Renal cortical epithelial cell (primary cell): ENCODE results near the gene PTGES3L. TPM values are rescaled to one million over a fixed set of nuclear protein-coding genes. Genes with fewer than 3 reads are reported as not detected.
"Not testable (repeated sequence)": the region's sequence is repeated elsewhere in the genome, so short reads cannot be mapped to it uniquely, and the experiment has no call there.

Experiments used
- DNase-seq: peaks from one replicate; pipeline ENCODE4 v3.0.0-alpha.2; 2011; ENCODE audit warnings: low read depth
- total RNA-seq: library from RNA; depleted of rRNA; stranded (reverse); fragments of >200 nt; gene quantifications from 2 replicates; pipeline ENCODE4 v1.2.3, GENCODE V29; 2014

The PTGES3L gene
- total RNA-seq, 1 donor from 2014 or later: 0.20 TPM

DNA sequence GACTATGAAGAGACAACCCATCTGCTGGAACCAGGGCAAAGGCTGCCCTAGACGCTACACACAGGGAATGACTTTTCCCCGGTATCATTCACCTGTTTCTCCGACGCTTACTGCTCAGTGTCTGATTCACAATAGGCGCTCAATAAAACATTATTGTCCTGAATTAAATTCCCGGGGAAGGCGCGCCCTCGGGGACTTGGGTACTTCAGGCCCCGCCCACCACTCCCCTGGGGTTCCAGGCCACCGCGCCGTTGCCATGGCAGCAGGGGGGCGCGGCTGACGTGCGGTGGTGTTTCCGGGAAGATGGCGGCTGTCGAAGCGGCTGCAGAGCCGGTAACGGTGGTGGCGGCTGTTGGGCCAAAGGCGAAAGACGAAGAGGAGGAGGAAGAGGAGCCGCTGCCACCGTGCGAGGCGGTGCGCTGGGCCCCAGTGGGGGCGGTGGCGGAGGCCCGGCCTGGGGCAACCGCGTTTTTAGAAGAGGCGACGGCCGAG, 440 bp upstream of the PTGES3L start, which contains the start of gene RUNDC1:
TSS of gene RUNDC1 (plus strand) at position 292 of the 492 bp plus-strand sequence. CDS start at position 304, 12 bp downstream.
- peak; percentile 70 for DNase-seq

DNA sequence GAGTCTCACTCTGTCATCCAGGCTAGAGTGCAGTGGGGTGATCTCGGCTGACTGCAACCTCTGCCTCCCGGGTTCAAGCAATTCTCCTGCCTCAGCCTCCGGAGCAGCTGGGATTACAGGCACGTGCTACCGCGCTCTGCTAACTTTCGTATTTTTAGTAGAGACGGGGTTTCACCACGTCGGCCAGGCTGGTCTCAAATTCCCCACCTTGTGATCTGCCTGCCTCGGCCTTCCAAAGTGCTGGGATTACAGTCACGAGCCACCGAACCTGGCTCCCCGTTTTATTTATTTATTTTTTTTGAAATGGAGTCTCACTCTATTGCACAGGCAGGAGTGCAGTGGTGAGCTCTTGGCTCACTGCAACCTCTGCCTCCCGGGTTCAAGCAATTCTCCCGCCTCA, 4.2 kb downstream of the PTGES3L start:
- DNase-seq: not testable (repeated sequence)

DNA sequence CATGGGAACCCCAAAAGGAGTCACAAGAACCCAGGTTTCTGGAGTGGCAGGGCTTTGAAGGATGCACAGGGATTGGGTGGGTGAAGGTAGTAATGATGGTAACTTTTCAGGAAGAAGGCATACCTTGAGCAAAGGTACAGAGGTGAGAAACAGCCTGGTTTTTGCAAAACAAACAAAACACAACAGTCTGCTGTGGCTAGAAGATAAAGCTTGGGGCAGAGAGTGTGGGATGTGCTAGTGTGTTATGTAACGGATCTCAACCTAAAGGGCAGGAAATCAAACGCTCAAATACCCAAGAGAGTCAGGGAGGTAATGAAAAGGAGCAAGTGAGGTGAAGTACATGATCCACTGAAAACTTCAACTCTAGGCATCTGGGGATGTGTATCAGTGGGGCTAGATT, 4.6 kb downstream of the PTGES3L start:
- no peak for DNase-seq

DNA sequence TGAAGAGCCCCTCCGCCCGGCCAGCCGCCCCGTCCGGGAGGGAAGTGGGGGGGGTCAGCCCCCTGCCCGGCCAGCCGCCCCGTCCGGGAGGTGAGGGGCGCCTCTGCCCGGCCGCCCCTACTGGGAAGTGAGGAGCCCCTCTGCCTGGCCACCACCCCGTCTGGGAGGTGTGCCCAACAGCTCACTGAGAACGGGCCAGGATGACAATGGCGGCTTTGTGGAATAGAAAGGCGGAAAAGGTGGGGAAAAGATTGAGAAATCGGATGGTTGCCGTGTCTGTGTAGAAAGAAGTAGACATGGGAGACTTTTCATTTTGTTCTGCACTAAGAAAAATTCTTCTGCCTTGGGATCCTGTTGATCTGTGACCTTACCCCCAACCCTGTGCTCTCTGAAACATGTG, 6.6 kb downstream of the PTGES3L start:
- DNase-seq: not testable (repeated sequence)

DNA sequence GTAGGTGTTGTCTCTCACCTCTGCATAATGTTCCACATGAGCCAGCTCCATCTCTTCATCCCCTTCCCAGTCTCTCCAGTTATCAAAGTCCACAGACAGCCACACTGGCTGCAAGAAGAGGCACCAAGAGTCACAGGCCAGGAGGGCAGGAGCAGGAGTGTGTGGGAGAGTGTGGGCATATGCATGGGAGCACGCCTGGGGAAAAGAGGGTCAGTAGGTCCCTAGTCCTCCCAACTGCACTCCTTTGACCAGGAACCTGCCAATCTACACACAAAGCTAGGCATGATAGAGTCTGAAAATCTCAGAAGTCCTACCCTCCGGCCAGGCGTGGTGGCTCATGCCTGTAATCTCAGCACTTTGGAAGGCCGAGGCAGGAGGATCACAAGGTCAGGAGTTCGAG, 8.3 kb downstream of the PTGES3L start:
- no peak for DNase-seq

DNA sequence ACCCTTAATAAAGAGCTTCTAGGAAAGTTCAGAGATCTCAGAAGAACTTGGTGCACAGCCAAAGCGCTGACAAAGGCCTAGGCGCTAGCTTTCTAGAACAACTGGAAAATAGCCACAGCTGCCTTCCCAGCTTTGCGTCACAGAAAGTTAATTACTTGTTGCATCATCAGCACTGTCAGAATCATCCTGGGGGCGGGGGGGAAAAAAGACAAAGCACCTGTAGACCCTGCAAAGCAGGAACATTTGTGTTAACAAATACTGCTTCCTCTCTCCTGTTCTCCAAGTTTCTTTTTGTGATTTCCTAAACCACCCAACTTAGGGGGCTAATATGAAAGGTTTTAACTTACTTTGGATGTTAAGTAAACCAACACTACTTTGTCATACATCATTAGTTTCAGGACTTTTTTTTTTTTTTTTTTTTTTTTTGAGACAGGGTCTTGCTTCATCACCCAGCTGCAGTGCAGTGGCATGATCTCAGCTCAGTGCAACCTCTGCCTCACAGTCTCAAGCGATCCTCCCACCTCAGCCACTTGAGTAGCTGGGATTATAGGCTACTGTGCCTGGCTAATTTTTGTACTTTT, 10.8 kb downstream of the PTGES3L start:
- DNase-seq: peak; percentile 72

DNA sequence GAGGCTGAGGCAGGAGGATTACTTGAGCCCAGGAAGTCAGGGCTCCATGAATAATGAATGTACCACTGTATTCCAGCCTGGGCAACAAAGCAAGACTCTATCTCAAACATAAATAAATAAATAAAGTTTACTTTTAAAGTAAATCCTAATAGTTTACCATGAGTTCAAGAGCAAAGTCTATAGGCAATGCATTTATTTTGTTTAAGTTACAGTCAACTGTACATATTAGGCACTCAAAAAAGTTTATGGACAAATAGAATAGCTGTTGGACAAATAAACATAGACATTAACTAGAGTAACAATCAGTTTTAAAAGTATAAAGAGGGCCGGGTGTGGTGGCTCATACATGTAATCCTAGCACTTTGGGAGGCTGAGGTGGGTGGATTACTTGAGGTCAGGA, 12.0 kb downstream of the PTGES3L start:
- no peak for DNase-seq

DNA sequence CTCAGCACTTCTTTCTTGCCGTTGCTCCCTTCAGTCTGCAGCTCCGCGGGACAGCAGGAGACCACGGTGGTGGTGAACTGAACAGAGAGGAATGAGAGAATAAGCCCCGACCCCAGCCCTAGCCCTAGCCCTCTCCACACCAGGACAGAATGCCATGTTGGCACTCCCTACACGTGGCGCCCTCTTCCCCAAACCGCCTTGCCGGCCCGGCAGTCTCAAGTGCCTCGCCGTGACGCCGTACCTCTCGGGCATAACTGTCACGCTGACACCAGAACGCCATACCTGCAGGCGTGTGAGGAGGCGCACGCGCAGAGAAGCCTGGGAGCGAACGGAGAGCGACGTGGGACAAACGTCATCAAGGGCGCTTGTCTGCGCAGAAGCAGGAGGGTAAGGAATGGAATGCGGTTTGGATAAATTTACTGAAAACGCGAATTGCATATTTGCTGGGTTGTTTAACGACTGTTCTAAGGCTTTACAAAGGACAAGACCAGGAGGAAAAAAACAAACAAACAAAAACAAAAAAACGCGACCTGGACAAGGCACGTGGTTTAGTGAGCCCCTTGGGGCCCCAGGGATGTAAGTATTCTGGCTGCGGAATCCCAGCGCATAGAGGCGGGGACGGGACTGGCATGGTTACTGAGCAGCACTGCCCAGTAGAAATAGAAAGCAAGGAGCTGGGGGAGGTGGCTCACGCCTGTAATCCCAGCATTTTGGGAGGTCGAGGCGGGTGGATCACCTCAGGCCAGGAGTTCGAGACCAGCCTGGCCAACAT, 15.5 kb downstream of the PTGES3L start, which contains the start of gene AARSD1:
TSS of gene AARSD1 (minus strand) at position 294 of the 772 bp plus-strand sequence. CDS start at position 280, 14 bp downstream.
- DNase-seq: peak; percentile 93

DNA sequence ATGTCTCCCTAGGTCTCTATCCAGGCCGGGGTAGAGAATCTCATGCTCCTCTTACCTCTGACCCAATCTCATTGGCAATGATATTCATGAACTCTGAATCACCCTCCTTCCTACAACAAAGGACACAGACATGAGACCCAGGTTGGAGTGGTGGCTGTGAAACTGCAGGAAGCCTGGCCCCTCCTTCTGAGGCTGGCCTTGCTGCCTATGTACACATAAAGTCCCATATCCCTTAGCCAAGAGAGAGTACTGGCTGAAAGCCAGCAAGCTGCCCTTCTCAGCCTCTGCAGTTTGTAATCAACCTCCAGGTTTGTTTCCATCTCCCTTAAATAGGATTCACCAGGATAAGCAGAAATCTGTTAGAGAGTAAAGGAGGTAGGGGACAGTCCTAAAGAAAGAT, 26.2 kb downstream of the PTGES3L start:
- DNase-seq: no peak

DNA sequence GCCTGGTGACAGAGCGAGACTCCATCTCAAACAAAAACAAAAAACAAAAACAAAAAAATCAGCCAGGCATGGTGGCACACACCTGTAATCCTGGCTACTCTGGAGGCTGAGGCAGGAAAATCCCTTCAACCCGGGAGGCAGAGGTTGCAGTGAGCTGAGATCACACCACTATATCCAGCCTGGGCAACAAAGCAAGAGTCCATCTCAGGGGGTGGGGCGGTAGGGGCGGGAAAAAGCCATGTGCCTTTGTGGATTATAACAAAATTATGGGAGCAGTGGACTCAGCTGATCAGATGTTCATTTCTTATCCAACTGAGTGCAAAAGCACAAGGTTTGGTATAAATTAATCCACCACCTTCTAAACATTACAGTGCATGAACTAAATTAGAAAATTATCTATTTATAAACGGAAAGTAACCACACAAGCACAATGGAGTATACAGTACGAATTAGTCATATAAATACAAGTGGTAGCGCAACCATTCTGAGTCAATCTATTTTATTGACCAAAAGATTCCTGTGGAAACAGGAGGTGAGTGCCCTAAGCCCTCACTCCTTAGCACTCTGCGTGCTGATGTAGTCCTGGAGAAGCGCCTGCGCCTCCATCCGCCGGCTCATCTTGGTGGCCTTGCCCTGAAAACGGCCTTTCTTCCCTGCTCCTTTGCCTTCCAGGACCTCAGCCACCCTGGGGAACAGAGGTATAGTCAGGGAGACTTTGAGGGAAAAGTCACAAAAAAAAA, 29.7 kb downstream of the PTGES3L start:
- no peak for DNase-seq

DNA sequence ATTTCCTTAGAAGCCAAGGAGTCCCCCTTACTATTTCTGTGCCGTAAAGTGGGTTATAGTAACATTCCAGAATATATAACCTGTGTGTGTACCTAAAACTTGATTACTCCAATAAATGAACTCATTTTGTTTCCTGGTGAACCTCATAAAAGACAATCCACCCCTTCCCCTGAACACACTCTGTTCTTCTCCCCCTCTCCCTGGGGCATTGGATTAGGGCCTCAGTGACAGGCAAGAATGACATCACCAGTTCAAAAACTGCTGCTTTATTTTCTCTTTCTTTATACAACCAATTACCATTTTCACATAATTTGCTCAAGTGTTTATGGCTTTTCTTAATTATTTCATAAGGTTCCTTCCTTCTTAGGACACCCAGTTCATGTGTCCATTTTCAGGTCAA, 33.1 kb downstream of the PTGES3L start:
- DNase-seq: no peak

DNA sequence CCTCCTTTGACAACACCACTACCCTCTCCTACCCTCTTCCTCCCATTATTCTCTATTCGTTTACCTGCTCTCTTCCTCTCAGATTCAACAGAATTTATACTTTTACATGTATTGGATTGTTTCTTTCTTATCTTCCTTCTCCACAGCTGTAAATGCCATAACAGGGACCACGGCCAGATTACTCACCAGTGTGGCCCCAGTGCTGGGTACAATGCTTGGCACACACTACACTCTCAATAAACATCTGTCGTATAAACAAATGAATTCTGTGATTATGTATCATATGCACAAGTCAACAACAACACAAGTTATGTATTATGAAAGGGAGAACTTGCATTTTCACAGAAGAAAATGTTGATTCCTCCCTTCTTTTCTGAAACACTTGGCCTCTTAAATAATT, 35.7 kb downstream of the PTGES3L start:
- no peak for DNase-seq

DNA sequence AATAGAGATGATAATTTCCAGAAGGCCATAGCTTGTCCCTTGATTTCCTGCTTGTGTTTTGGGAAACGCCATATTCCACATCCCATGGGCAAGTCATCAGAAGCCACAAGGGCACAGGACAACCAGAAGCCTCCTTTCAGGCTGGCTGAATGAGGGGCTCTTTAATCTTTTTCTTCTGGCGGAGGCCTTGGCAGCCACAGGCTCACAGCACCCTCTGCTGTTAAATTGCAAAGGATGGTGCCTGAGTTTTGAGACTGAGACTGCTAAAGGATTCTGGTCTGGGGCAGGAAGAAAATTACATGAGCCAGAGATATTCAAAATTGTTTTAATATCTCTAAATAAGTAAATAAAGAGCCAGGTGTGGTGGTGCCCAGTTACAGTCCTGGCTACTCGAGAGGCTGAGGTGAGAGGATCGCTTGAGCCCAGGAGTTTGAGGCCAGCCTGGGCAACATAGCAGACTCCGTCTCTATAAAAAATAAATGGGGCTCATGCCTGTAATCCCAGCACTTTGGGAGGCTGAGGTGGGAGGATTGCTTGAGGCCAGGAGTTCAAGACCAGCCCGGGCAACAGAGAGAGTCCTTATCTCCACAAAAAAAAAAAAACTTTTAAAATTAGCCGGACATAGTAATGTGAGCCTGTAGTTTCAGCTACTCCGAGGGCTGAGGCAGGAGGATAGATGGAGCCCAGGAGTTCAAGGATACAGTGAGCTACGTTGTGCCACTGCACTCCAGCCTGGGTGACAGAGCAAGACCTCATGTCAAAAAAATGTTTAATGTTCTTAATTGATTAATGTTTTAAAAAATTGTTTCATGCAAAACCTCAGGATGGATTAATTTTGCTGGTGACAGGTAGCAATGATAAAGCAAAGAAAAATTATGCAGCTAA, 41.9 kb downstream of the PTGES3L start:
- DNase-seq: peak; percentile 49

DNA sequence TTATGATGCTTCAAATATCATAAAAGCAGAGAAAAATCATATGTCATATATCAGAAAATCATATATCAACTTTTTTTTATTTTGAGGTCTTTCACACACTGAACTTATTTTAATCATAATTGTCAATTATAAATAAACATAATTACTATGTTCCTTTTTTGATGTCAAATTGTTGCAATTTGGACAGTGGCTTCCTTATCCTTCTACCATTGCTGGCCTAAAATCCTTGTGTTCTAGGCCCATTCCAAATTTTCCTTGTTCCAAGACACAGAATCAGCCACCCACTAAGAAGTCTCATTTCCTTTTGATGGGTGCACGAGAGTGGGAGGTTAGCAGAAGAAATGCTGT, 50.4 kb downstream of the PTGES3L start:
- DNase-seq: no peak

DNA sequence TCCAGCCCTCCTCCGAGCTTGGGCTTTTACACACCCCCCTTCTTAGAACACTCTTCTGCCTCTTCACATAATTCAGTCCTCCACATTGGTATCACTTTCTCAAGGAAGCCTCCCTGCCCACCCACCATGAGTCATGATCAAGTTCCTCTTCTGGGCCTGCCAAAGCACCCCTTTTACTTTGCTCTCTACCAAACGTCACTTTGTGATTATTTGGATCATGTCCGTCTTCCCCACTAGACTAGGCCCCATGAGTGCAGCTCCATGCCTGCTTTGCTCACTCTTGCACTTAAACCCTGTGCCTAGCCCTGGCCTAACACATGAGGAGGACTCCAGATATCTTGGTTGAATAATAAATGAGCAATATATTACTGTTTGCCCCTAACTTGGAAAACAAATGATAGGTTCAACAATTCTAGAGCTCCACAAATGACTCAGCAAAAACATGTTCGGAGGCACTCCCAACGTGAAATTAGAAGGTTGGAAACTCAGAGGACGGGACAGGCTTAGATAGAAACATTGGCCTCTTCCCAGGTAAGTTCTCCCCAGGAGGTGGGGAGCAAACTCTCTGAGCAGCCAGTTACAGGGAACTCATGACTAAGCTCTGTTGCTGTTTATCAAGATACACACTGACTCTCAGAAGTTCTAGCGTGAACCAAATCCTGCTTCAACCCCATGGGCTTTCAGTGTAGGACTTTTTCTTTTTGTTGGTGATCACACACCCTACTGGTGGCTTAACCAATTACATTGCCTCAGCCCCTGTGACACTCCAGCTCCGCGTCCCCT, 51.0 kb downstream of the PTGES3L start:
- peak; percentile 95 for DNase-seq

DNA sequence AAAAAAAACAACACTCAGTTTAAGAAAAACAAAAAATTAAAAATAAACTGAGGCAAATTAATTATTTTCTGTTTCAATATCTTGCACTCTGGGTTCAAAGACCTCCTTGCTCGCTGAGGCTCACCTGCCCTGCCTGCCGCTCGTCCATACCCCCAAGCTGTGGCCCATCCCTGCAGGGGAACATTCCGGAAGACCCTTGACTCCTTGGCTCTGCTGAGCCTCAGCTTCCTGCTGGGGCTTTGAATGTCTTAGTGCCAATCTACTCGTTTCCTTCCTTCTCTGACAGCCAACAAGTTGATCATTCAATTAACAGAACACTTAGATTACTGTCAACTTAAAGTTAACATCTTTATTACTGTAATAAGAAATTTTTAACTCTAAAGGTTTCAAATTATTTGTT, 55.0 kb downstream of the PTGES3L start:
- no peak for DNase-seq

DNA sequence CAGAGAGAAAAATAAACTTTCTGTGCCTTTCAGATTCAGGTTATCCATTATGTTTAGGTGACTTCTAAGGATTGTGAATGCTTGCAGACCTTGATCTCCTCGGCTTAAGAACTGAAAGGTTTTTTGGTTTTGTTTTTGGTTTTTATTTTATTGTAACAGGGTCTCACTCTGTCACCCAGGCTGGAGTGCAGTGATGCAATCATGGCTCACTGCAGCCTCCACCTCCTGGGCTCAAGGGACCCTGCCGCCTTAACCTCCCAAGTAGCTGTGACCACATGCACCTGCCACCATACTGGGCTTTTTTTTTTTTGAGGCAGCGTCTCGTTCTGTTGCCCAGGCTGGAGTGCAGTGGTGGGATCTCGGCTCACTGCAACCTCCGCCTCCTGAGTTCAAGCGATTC, 56.4 kb downstream of the PTGES3L start:
- DNase-seq: not testable (repeated sequence)

DNA sequence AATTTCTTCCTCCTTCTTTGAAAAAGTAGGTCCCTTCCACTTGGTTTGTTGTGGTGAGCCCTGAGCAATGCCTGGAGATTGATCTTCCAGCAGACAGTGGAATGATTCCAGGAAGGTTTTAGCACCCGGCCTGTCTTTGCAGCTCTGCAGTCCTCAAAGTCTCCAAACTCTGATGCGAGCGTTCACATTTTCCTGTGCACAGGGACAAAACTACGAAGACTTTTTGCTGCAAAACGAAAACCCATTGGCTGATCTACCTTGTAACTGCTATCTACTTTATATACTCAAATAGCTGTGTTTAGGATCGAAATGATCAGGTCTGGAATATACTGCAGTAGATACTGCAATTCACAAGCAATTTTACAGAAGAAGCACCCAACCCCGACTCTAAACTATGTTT, 57.6 kb downstream of the PTGES3L start:
- DNase-seq: no peak

DNA sequence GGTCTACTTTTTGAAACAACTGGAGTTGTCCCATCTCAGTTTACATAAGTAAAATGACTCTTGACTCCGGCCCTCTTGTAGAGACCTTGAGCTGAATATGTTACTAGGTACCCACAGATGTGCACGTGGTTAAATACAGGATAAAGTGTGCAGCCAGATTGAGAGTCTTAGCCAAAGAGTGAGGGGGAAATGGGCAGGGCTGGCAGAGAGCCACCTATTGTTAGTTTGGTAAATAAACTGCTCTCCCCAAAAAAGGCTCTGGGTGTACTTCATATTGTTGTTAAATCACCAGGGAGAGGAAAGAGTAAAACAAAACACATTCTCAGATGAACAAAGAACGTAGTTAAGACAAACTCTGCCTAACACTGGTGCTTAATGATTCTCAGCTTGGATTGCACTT, 59.0 kb downstream of the PTGES3L start:
- DNase-seq: peak; percentile 68

DNA sequence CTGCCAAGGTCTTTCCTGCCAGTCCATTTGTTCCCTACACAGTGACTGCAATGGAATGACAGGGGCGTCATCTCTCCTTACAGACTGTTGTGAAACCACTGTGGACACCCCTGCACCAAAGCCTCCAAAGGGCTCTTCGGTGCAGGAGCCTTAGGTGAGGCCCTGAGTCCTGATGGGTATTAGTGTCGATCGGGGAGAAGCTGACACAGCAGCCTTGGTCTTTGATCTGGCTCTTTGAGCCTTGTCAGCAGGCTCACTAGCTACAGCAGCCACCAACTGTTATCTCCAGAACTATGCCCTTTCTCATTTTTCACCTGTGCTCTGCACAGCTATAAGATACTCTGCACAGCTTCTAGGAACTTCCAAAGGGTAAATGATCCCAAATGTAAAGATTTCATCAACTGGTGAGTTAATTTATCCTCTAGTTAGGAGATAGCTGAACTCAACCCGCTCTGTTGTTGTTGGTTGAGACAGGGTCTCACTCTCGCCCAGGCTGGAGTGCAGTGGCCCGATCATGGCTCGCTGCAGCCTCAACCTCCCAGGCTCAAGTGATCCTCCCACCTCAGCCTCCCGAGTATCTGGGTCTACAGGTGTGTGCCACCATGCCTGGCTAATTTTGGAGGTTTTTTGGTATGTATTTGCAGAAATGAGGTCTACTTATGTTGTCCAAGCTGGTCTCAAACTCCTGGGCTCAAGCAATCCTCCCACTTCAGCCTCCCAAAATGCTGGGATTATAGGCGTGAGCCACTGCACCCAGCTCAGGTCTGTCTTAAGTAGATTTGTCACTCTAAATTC, 59.6 kb downstream of the PTGES3L start:
- DNase-seq: no peak
